ENCODE data around the gene KMO.

Gene KMO

GRCh38 chr1:241606544-241606943 lies 74.4 kb downstream of the KMO start:
- TF ChIP-seq, protein P1, sequence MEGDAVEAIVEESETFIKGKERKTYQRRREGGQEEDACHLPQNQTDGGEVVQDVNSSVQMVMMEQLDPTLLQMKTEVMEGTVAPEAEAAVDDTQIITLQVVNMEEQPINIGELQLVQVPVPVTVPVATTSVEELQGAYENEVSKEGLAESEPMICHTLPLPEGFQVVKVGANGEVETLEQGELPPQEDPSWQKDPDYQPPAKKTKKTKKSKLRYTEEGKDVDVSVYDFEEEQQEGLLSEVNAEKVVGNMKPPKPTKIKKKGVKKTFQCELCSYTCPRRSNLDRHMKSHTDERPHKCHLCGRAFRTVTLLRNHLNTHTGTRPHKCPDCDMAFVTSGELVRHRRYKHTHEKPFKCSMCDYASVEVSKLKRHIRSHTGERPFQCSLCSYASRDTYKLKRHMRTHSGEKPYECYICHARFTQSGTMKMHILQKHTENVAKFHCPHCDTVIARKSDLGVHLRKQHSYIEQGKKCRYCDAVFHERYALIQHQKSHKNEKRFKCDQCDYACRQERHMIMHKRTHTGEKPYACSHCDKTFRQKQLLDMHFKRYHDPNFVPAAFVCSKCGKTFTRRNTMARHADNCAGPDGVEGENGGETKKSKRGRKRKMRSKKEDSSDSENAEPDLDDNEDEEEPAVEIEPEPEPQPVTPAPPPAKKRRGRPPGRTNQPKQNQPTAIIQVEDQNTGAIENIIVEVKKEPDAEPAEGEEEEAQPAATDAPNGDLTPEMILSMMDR (IDR thresholded peaks at IDR 0.05) = no peak
- no peak for TF ChIP-seq ZFX (IDR thresholded peaks at IDR 0.05; ENCODE audit: borderline replicate concordance)
- no peak overlapping the region for H3K27ac ChIP-seq

DNA sequence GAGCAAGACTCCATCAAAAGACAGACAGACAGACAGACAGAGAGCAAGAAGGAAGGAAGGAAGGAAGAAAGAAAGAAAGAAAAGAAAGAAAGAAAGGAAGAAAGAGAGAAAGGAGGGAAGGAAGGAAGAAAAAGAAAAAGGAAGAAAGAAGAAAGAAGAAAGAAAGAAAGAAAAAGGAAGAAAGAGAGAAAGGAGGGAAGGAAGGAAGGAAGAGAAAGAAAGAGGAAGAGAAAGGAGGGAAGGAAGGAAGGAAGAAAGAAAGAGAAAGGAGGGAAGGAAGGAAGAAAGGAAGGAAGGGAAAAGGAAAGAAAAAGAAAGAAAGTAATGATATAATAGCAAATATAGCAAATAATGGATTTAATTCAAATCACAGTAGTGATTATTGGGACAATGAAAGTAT lies 75.3 kb downstream of the KMO start:
- H3K27ac ChIP-seq = no peak overlapping the region
- TF ChIP-seq, protein P1 (IDR thresholded peaks at IDR 0.05) = no peak
- TF ChIP-seq ZFX (IDR thresholded peaks at IDR 0.05; ENCODE audit: borderline replicate concordance) = no peak

DNA sequence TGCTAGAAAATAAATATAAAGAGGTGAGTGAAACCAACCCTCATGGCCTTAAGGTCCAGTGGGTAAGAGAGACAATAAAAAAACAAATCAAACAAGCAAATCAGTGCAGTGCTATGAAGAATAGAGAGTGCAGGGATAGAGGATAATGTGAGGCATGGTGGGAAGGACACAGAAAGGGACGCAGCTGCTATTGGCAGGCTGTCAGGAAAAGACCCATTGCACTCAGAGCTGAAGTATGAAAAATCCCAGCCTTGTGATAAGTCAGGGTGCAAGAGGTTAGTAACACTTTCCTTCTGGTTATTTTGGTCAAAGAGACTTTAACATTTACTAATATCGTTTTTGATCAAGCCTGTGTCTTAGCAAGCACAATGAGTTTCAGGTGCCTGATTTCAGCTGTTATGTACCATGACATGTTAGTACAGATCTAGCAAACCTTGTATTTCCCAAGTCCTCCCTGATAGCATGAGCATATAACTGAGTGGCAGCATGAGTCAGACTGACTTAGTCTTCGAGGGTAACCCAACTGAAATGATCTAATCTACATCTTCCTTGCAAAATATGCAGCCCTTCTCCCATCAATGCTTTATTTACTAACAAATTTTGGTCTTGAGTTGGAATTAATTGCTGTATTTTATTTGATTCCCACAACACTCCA lies 76.3 kb downstream of the KMO start:
- TF ChIP-seq, protein P1 (IDR thresholded peaks at IDR 0.05) = no peak
- no peak for TF ChIP-seq ZFX (IDR thresholded peaks at IDR 0.05; ENCODE audit: borderline replicate concordance)
- no peak overlapping the region for H3K27ac ChIP-seq

- no peak overlapping the region for H3K27ac ChIP-seq
- no peak for TF ChIP-seq ZFX (IDR thresholded peaks at IDR 0.05; ENCODE audit: borderline replicate concordance)
- TF ChIP-seq, protein P1 (IDR thresholded peaks at IDR 0.05) = no peak
These were observed 78.1 kb downstream of the KMO start for GRCh38 chr1:241610056-241610815.

DNA sequence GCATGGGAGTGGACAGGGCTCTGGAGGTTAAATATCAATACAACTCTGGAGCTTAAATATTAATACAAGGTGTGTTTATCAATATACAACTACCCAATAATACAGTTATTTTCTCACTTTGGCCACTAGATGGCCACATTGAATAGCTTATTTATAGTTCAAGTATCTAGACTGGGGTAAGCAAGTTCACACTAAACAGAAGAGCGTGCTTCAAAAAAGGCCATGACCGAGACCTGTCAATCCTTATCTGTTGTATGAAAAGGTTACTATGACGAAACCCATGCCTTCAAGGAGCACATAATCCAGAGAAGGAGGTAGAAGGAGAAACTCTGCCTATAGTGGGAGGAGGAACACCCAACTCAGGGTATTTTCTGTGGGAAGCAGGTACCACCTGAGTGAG lies 78.9 kb downstream of the KMO start:
- TF ChIP-seq, protein P1 (IDR thresholded peaks at IDR 0.05) = peak; percentile 86
- TF ChIP-seq ZFX (IDR thresholded peaks at IDR 0.05; ENCODE audit: borderline replicate concordance) = no peak
- H3K27ac ChIP-seq = no peak overlapping the region

DNA sequence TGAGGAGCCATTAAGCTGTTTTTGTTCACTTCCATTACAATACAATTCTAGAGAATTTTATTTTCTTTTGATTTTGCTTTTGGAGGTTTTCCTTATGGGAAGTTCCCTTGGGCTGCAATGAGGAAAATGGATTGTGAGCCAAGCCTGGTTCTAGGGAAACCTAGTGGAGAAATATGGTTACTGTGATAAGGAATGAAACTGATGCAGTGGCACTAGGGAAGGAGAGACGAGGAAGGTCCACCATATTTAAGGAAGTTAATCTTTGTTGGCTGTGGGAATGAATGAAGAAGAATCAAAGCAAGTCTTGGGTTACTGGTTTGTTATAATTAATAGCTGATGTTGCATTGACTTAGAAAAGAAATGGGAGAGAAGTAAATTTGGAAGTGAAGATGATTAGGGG lies 79.6 kb downstream of the KMO start:
- TF ChIP-seq, protein P1 (IDR thresholded peaks at IDR 0.05) = no peak
- no peak for TF ChIP-seq ZFX (IDR thresholded peaks at IDR 0.05; ENCODE audit: borderline replicate concordance)
- no peak overlapping the region for H3K27ac ChIP-seq

All from 22Rv1 (cell line).